Esophagus mucosa (tissue), 1 donor: Measurements from ENCODE around the gene IKBKG. TPM values are rescaled to one million over a fixed set of nuclear protein-coding genes. Genes with fewer than 3 reads are reported as not detected.
"Not testable (repeated sequence)": the region's sequence is repeated elsewhere in the genome, so short reads cannot be mapped to it uniquely, and the experiment has no call there.

Experiments
- ATAC-seq: fragments of 200-7000 bp; cut with Tn5 transposase; one replicate; pipeline ENCODE4 v1.9.1; 2020
- total RNA-seq: library from RNA; stranded (reverse); gene quantifications from one replicate; pipeline ENCODE4 v1.2.4, GENCODE V29; 2023
- donor health status: DM: yes; HTN: yes; CAD: no.

Gene IKBKG
- 16.1 TPM for total RNA-seq

DNA sequence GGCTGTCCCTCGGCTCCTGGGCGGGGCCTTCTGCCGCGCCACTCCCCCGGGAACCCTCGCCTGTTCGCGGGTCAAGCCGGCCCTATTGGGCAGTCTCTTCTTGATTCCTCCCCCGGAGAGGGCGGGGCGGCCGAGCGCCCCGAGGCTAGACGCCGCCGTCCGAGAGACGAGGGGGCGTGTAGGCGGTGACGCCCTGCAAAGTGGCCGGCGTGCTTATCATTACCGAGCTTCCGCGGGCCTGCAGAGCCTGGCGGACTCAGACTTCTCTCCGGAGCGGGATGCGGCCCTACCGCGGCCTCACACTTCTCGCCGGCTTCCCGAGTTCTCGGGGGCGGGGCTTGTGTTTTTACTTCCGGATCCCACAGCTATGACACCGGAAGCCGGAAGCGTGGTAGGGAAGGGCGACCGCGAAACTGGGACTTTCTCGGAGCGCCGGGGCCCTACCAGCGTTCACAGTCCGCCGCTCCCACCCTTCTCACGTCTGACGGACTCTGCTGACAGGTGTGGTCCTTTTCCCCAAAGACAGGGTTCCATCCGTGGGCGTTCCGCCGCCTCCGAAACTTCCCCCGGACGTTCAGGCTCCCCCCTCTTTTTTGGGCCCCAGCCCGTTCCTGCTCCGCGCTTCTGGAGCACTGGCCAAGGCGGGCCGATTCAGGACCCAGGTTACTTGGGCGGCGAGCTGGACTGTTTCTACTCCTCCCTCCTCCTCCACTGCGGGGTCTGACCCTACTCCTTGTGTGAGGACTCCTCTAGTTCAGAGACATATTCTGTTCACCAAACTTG is at the start of gene IKBKG:
TSS of gene IKBKG (plus strand) at position 376 of the 783 bp plus-strand sequence. CDS start 4,383 bp downstream, outside the sequence.
- ATAC-seq = peak; percentile 93

- not testable (repeated sequence) for ATAC-seq
Measured at GRCh38 chrX:154501423-154501822, 46.0 kb upstream of the IKBKG start.

- no peak for ATAC-seq
Measured at GRCh38 chrX:154502098-154502497, 45.3 kb upstream of the IKBKG start.

DNA sequence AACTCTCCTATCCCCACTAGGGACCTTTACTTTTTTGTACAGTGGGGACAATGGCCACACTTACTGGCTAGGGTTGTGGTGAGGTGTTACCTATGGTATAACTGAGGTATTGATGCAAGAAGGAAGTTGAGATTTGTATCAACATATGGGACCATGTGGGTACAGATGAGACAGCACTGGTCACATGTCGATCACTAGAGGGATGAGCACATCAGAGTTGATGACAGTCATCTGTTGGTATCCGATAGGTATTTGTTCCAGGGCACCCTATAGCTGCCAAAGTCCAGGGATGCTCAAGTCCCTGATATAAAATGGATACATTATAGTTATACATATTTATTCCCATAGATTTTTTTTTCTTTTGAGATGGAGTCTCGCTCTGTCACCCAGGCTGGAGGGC is 44.4 kb upstream of the IKBKG start:
- peak; percentile 14 for ATAC-seq

GRCh38 chrX:154505734-154506133 is 41.7 kb upstream of the IKBKG start:
- peak; percentile 79 for ATAC-seq

- ATAC-seq = no peak
Measured at GRCh38 chrX:154506483-154507332, 40.7 kb upstream of the IKBKG start.

GRCh38 chrX:154507673-154508383 is 39.6 kb upstream of the IKBKG start:
- ATAC-seq = no peak

DNA sequence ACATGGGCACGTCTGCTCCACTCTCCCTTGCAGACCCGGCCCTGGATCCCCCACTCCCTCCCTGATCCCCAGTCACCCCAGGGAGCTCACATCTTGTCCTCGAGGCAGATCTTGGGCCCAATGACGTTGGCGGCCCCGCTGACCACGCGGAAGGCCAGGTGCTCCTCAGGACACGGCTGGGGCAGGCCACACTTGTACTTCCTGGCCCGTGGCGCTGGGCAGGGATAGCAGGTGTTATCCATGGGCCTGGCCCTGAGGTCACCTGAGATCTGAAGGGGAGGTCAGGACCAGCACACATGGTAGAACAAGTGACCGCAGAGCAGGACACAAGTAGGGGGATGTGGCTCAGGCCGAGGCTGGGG is 39.1 kb upstream of the IKBKG start:
- no peak for ATAC-seq

DNA sequence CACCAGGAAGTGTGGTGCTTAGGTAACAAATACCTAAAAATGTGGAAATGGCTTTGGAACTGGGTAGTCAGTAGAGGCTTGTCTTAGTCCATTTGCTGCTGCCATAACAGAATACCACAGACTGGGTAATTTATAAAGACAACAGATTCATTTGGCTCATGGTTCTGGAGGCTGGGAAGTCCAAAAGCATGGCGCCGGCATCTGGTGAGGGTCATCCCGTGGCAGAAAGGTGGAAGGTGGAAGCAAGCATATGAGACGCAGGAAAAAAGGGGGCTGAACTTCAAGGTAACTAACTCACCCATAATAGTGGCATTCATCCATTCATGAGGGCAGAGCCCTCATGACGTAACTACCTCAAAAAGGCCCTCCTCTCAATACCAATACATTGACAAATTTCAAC is 38.0 kb upstream of the IKBKG start:
- no peak for ATAC-seq

- no peak for ATAC-seq
Measured at GRCh38 chrX:154511761-154512160, 35.7 kb upstream of the IKBKG start.

DNA sequence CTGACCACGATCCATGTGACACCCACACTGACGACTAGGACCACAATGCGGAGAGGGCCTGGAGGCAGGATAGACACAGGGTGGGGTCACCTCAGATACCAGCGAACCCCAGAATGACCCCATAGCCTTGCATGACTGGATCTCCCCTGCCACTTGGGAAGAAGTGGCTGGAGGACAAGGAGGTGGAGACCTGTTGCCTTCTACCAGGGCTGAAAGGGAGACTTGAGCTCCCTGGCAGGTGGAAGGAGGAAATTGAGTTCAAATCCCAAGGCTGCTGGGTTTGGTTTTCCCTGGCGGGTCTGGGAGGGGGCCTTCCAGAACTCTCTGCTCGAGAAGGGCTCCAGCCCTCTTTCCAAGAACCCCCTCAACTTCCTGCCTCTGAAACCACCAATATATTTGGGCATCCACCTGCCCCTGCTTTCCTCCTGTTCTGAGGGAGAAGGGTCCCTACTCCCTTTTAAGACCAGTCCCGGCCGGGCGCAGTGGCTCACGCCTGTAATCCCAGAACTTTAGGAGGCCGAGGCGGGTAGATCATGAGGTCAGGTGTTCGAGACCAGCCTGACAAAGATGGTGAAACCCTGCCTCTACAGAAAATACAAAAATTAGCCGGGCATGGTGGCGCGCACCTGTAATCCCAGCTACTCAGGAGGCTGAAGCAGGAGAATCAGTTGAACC is 34.4 kb upstream of the IKBKG start:
- ATAC-seq = no peak

DNA sequence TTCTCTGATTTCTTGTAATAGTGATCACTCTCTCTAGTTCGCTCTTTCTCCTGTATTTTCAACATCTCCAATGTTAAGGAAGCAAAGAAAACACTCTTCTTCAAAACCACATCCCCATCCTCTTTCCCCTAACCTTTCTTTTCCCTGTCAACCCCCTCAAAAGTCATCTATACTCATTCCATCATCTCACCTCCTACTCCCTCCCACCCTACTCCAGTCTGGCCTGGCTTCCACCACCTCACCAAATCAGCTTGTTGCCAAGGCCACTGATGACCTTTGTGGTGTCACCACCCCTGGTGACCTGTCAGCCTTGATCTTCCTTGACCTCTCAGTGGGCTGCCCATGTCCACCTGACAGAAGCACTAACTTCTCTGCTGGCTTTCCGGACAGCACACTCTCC is 33.7 kb upstream of the IKBKG start:
- no peak for ATAC-seq

- peak; percentile 5 for ATAC-seq
Measured at GRCh38 chrX:154515090-154515965, 32.1 kb upstream of the IKBKG start.

- ATAC-seq = peak; percentile 99
Measured at GRCh38 chrX:154515966-154516655, 31.3 kb upstream of the IKBKG start, which contains the start of gene FAM3A. Gene FAM3A (minus strand): TSS chrX:154516232. CDS start chrX:154515772, 460 bp downstream.

DNA sequence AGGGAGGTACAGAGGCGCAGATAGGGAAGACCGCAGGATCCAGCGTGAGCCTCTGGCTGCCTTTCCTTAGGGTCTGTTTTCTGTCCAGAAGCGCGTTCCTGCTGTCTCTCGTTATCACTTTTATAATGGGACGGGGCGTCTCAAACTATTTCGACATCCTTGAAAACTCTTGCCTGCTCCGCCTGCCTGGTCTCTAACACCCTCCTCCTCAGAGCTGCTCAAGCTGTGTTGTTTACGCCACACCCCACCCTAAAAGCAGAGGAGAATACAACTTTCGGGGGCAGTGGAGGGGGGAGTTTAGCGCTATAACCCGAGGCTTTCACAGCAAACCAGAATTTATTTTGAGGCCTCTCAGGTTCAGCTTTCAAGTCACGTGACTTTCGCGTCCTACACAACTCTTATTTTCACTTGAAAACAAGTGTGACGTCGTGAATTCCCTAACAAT is 30.7 kb upstream of the IKBKG start:
- peak; percentile 2 for ATAC-seq

GRCh38 chrX:154517101-154517781 is 30.2 kb upstream of the IKBKG start:
- ATAC-seq = no peak

- ATAC-seq = no peak
Measured at GRCh38 chrX:154519389-154519788, 28.0 kb upstream of the IKBKG start.

GRCh38 chrX:154525606-154526490 is 21.6 kb upstream of the IKBKG start:
- peak; percentile 37 for ATAC-seq
